ENCODE results near the gene ATP5F1B.

The ATP5F1B gene

GRCh38 chr12:56670836-56671235 lies 25.1 kb upstream of the ATP5F1B start:
- DNase-seq (peak; percentile 2), ATAC-seq (ENCODE audit: insufficient read depth, low read depth) (no peak)
- Histone ChIP-seq H3K4me1 (ENCODE audit: insufficient read depth, low read length) (peaks cover 5% of the 10 kb centered on the region; the same call in 1 of the 2 replicates), H3K4me2 (ENCODE audit: insufficient read depth, low read length) (no peak overlapping the region), H3K9me3 (ENCODE audit: insufficient read depth, low read length, severe bottlenecking) (no peaks in the 10 kb centered on the region), H3K4me3 (ENCODE audit: low read depth in 1 of 2, low read length in 2 of 2) (no peak overlapping the region), H3K27ac (ENCODE audit: low read length) (no peak overlapping the region), H3K79me2 (ENCODE audit: insufficient read depth, low read length) (peaks cover 96% of the 10 kb centered on the region), H3K9ac (ENCODE audit: low read depth, low read length) (no peak overlapping the region), H2AFZ (ENCODE audit: low read depth, low read length) (no peak overlapping the region), H3K36me3 (ENCODE audit: insufficient read depth, low read length) (peaks cover 91% of the 10 kb centered on the region), H4K20me1 (ENCODE audit: insufficient read depth, low read length) (peaks cover 71% of the 10 kb centered on the region), H3K27me3 (ENCODE audit: insufficient read depth, low read length, poor library complexity) (no peaks in the 10 kb centered on the region)
- TF ChIP-seq EZH2 (IDR thresholded peaks at IDR 0.05; ENCODE audit: borderline replicate concordance, low read depth, low read length, severe bottlenecking) (no peak), CTCF (IDR thresholded peaks at IDR 0.05; ENCODE audit: borderline replicate concordance, extremely low read depth, low read length, poor library complexity, severe bottlenecking) (no peak)

GRCh38 chr12:56668197-56668457 lies 22.3 kb upstream of the ATP5F1B start:
- Histone ChIP-seq H3K4me3 (ENCODE audit: low read depth in 1 of 2, low read length in 2 of 2) (no peak overlapping the region), H3K79me2 (ENCODE audit: insufficient read depth, low read length) (peaks cover 74% of the 10 kb centered on the region), H2AFZ (ENCODE audit: low read depth, low read length) (no peak overlapping the region), H3K4me1 (ENCODE audit: insufficient read depth, low read length) (no peaks in the 10 kb centered on the region), H3K27ac (ENCODE audit: low read length) (no peak overlapping the region), H3K9ac (ENCODE audit: low read depth, low read length) (no peak overlapping the region), H3K36me3 (ENCODE audit: insufficient read depth, low read length) (peaks cover 98% of the 10 kb centered on the region), H4K20me1 (ENCODE audit: insufficient read depth, low read length) (peaks cover 55% of the 10 kb centered on the region), H3K27me3 (ENCODE audit: insufficient read depth, low read length, poor library complexity) (no peaks in the 10 kb centered on the region), H3K9me3 (ENCODE audit: insufficient read depth, low read length, severe bottlenecking) (no peaks in the 10 kb centered on the region), H3K4me2 (ENCODE audit: insufficient read depth, low read length) (no peak overlapping the region)
- ATAC-seq (ENCODE audit: insufficient read depth, low read depth) (no peak), DNase-seq (no peak)
- TF ChIP-seq EZH2 (IDR thresholded peaks at IDR 0.05; ENCODE audit: borderline replicate concordance, low read depth, low read length, severe bottlenecking), result no peak
- TF ChIP-seq CTCF (IDR thresholded peaks at IDR 0.05; ENCODE audit: borderline replicate concordance, extremely low read depth, low read length, poor library complexity, severe bottlenecking), result no peak

GRCh38 chr12:56661979-56662638 lies 16.3 kb upstream of the ATP5F1B start:
- Histone ChIP-seq H3K4me2 (ENCODE audit: insufficient read depth, low read length) (no peak overlapping the region), H2AFZ (ENCODE audit: low read depth, low read length) (no peak overlapping the region), H3K27me3 (ENCODE audit: insufficient read depth, low read length, poor library complexity) (no peaks in the 10 kb centered on the region), H3K9me3 (ENCODE audit: insufficient read depth, low read length, severe bottlenecking) (no peaks in the 10 kb centered on the region), H3K4me1 (ENCODE audit: insufficient read depth, low read length) (no peaks in the 10 kb centered on the region), H3K27ac (ENCODE audit: low read length) (no peak overlapping the region), H3K79me2 (ENCODE audit: insufficient read depth, low read length) (peaks cover 17% of the 10 kb centered on the region), H3K36me3 (ENCODE audit: insufficient read depth, low read length) (peaks cover 47% of the 10 kb centered on the region), H3K4me3 (ENCODE audit: low read depth in 1 of 2, low read length in 2 of 2) (no peak overlapping the region), H4K20me1 (ENCODE audit: insufficient read depth, low read length) (peaks cover 18% of the 10 kb centered on the region), H3K9ac (ENCODE audit: low read depth, low read length) (no peak overlapping the region)
- TF ChIP-seq CTCF (IDR thresholded peaks at IDR 0.05; ENCODE audit: borderline replicate concordance, extremely low read depth, low read length, poor library complexity, severe bottlenecking) (no peak), EZH2 (IDR thresholded peaks at IDR 0.05; ENCODE audit: borderline replicate concordance, low read depth, low read length, severe bottlenecking) (no peak)
- ATAC-seq (ENCODE audit: insufficient read depth, low read depth) (peak; percentile 27; the same call in 2 of the 3 replicates), DNase-seq (peak; percentile 7)
